Lower lobe of right lung (tissue), 2 donors: Measurements from ENCODE around the gene ARHGAP32. TPM values are rescaled to one million over a fixed set of nuclear protein-coding genes. Genes with fewer than 3 reads are reported as not detected.

ENCODE experiments used
- ATAC-seq, 2 donors: fragments of 200-7000 bp; cut with Tn5 transposase; one replicate each; pipeline ENCODE4 v1.9.1; 2020 to 2022; ENCODE audit warnings: mild to moderate bottlenecking in 2 of 2, moderate library complexity in 2 of 2
- DNase-seq: peaks from one replicate; pipeline ENCODE4 v3.0.0-alpha.2; 2020
- H3K27ac ChIP-seq: fragments of 200-600 bp; one replicate; pipeline ENCODE4 v1.8.0; 2022
- H3K27me3 ChIP-seq: fragments of 200-600 bp; one replicate; pipeline ENCODE4 v1.8.0; 2022; ENCODE audit warnings: low read depth
- H3K36me3 ChIP-seq: fragments of 200-600 bp; one replicate; pipeline ENCODE4 v1.8.0; 2022; ENCODE audit warnings: mild to moderate bottlenecking
- H3K4me1 ChIP-seq: fragments of 200-600 bp; one replicate; pipeline ENCODE4 v1.8.0; 2022
- H3K4me3 ChIP-seq: fragments of 200-600 bp; one replicate; pipeline ENCODE4 v1.8.0; 2022; ENCODE audit warnings: mild to moderate bottlenecking
- H3K9me3 ChIP-seq: fragments of 200-600 bp; one replicate; pipeline ENCODE4 v1.8.0; 2022
- CTCF ChIP-seq: fragments of 200-600 bp; IDR thresholded peaks from one replicate; pipeline ENCODE4 v1.8.0; 2022; ENCODE audit warnings: antibody characterized with exemption, mild to moderate bottlenecking
- intact Hi-C: fragments of 100-400 bp; cut with DNase I; formaldehyde crosslinking; loops from one replicate; pipeline ENCODE4 v1.11.0; 2022
- total RNA-seq: library from RNA; stranded (reverse); fragmentation: NEBNext Ultra II Directional; extraction: Animal tissue kit (Norgen Biotek cat#: 25700); gene quantifications from one replicate; pipeline ENCODE4 v1.2.1, GENCODE V29; 2021
- donor health status: DM: no; HTN: yes; CAD: no; lungs with severe emphysema.

Gene ARHGAP32
- total RNA-seq, 1 donor from 2014 or later = 27.9 TPM

GRCh38 chr11:128942817-128943427 is 249.2 kb downstream of the ARHGAP32 start, which contains the start of gene TP53AIP1:
TP53AIP1 (minus strand) TSS chr11:128942871; CDS start chr11:128937818, 5,053 bp downstream.
- ATAC-seq = no peak
- DNase-seq = no peak
- Histone ChIP-seq H3K9me3 (no peaks in the 10 kb centered on the region), H3K27me3 (no peaks in the 10 kb centered on the region), H3K4me1 (no peaks in the 10 kb centered on the region), H3K4me3 (no peak within 1 kb of the TSS), H3K27ac (no peak within 1 kb of the TSS), H3K36me3 (no peaks in the 10 kb centered on the region)
- intact Hi-C loops = no loop called here
- TF ChIP-seq CTCF = no peak

GRCh38 chr11:128942272-128942612 is 249.9 kb downstream of the ARHGAP32 start:
- no peak for TF ChIP-seq CTCF
- ATAC-seq = no peak
- H3K36me3 ChIP-seq = no peaks in the 10 kb centered on the region
- no peaks in the 10 kb centered on the region for H3K27me3 ChIP-seq
- no peak overlapping the region for H3K4me3 ChIP-seq
- H3K27ac ChIP-seq = no peak overlapping the region
- no peaks in the 10 kb centered on the region for H3K4me1 ChIP-seq
- intact Hi-C loops = no loop called here
- DNase-seq = no peak
- no peaks in the 10 kb centered on the region for H3K9me3 ChIP-seq

- H3K4me3 ChIP-seq = no peak overlapping the region
Measured at GRCh38 chr11:128941573-128942271, 250.4 kb downstream of the ARHGAP32 start.

GRCh38 chr11:128941110-128941509 is 251.0 kb downstream of the ARHGAP32 start:
- Histone ChIP-seq H3K36me3 (no peaks in the 10 kb centered on the region), H3K9me3 (no peaks in the 10 kb centered on the region), H3K27me3 (no peaks in the 10 kb centered on the region), H3K4me3 (no peak overlapping the region), H3K4me1 (no peaks in the 10 kb centered on the region), H3K27ac (no peak overlapping the region)
- ATAC-seq (no peak), DNase-seq (no peak)
- intact Hi-C loops = no loop called here
- no peak for TF ChIP-seq CTCF

More at GRCh38 chr11:128941573-128942271, 250.4 kb downstream of the ARHGAP32 start:
- Histone ChIP-seq H3K27me3 (no peaks in the 10 kb centered on the region), H3K9me3 (no peaks in the 10 kb centered on the region), H3K36me3 (no peaks in the 10 kb centered on the region), H3K4me1 (no peaks in the 10 kb centered on the region), H3K27ac (no peak overlapping the region)
- DNase-seq = no peak
- intact Hi-C loops = no loop called here
- TF ChIP-seq CTCF = no peak
- peak in 1 of 2 donors; percentile 5 for ATAC-seq

- intact Hi-C loops = no loop called here
- no peaks in the 10 kb centered on the region for H3K27me3 ChIP-seq
- TF ChIP-seq CTCF = no peak
- H3K9me3 ChIP-seq = no peaks in the 10 kb centered on the region
- DNase-seq (no peak), ATAC-seq (no peak)
- no peak overlapping the region for H3K4me3 ChIP-seq
- no peak overlapping the region for H3K27ac ChIP-seq
- no peaks in the 10 kb centered on the region for H3K36me3 ChIP-seq
- H3K4me1 ChIP-seq = no peaks in the 10 kb centered on the region
Measured at GRCh38 chr11:128940603-128941002, 251.5 kb downstream of the ARHGAP32 start.
